ENCODE results near the gene TBC1D22A. TPM values are rescaled to one million over a fixed set of nuclear protein-coding genes. Genes with fewer than 3 reads are reported as not detected.

TBC1D22A gene
- total and polyA plus RNA-seq, 2 donors (not counting 3 experiments of a cell fraction or from before 2014, with no cell fraction given) = 26.1 to 32.4 TPM

GRCh38 chr22:47194476-47195155 lies 432.2 kb downstream of the TBC1D22A start:
- H2AFZ ChIP-seq (ENCODE audit: low read depth, low read length) = no peak overlapping the region
- FAIRE-seq = no peak

More at GRCh38 chr22:47194476-47195155, 432.2 kb downstream of the TBC1D22A start:
- H3K4me1 ChIP-seq (ENCODE audit: control insufficient read depth, extremely low read depth, insufficient read depth, low read length) = no peaks in the 10 kb centered on the region
- H4K20me1 ChIP-seq (replicated peaks; ENCODE audit: control insufficient read depth, extremely low read depth, insufficient read depth, low read length) = no peaks in the 10 kb centered on the region
- no peak overlapping the region for H3K9ac ChIP-seq (replicated peaks; ENCODE audit: extremely low read depth, insufficient read depth, low read length)
- intact Hi-C loops (cut with micrococcal nuclease) = no loop called here
- no peaks in the 10 kb centered on the region for H3K27me3 ChIP-seq (ENCODE audit: control insufficient read depth in 2 of 2, insufficient read depth in 2 of 2, low read length in 2 of 2)
- no peaks in the 10 kb centered on the region for H3K9me1 ChIP-seq (replicated peaks; ENCODE audit: control insufficient read depth, extremely low read depth, insufficient read depth, low read length)
- no peak overlapping the region for H3K27ac ChIP-seq (ENCODE audit: insufficient read depth, low read depth, low read length)
- H3K4me2 ChIP-seq (ENCODE audit: insufficient read depth, low read length) = no peak overlapping the region
- H3K79me2 ChIP-seq (ENCODE audit: control insufficient read depth, insufficient read depth, low read length) = no peaks in the 10 kb centered on the region
- dilution Hi-C loops (cut with MboI; ENCODE audit: extremely low pct_ligation_motif_present, low sequenced_read_pairs) = no loop called here
- CTCF ChIA-PET = interaction anchor here (1.1 kb wide), 1 partner anchor 349 kb away, joined by 4 read pairs; no protein-coding TSS in a partner anchor
- H3K36me3 ChIP-seq (ENCODE audit: control insufficient read depth in 2 of 2, extremely low read depth in 1 of 2, insufficient read depth in 2 of 2, low read length in 2 of 2) = no peaks in the 10 kb centered on the region
- H3K9me3 ChIP-seq (replicated peaks; ENCODE audit: control insufficient read depth, insufficient read depth, low read length) = no peaks in the 10 kb centered on the region
- no peak for TF ChIP-seq POLR2AphosphoS5 (IDR thresholded peaks at IDR 0.05; ENCODE audit: insufficient read depth, low read depth, low read length)
- TF ChIP-seq CTCF (IDR thresholded peaks at IDR 0.05; ENCODE audit: extremely low read depth in 1 of 2, insufficient read depth in 1 of 2, low read depth in 1 of 2, low read length in 2 of 2) = no peak
- TF ChIP-seq POLR2A (IDR thresholded peaks at IDR 0.05; ENCODE audit: low read depth, low read length) = no peak
- POLR2A ChIA-PET = no interaction called here
- no peak for DNase-seq (ENCODE audit: low read depth, low spot score)
- H3K4me3 ChIP-seq (replicated peaks in 1 of 3; ENCODE audit: insufficient read depth in 1 of 3, low read depth in 1 of 3, low read length in 3 of 3) = no peak overlapping the region
- no TSS peak for BruUV-seq (replicated peaks)
